Keratinocyte (primary cell): ENCODE results near the gene KLC3. TPM values are rescaled to one million over a fixed set of nuclear protein-coding genes. Genes with fewer than 3 reads are reported as not detected.

Source experiments
- DNase-seq: peaks from one replicate; pipeline ENCODE4 v3.0.0-alpha.2; 2011; ENCODE audit warnings: low read depth, missing footprints, low spot score
- FAIRE-seq: peaks from 2 replicates; lab custom pipeline; 2011; peaks lifted over from hg19 to GRCh38; lab: Jason Lieb, UNC
- H2AFZ ChIP-seq: 2 replicates; pipeline ENCODE4 v1.6.0; 2012; ENCODE audit warnings: low read length, control low read depth, inconsistent platforms; ENCODE audit not compliant: control insufficient read depth
- H3K27ac ChIP-seq: 2 replicates; pipeline ENCODE4 v1.5.1; 2011; ENCODE audit warnings: low read length; ENCODE audit not compliant: control insufficient read depth, insufficient read depth
- H3K27me3 ChIP-seq: 3 replicates; pipeline ENCODE4 v1.6.0; 2011; ENCODE audit warnings: low read length; ENCODE audit not compliant: control insufficient read depth, insufficient read depth; ENCODE audit errors: extremely low read depth
- H3K36me3 ChIP-seq, 2 experiments: 2 replicates in 1 of 2; 3 replicates in 1 of 2; pipeline ENCODE4 v1.5.1; 2011; ENCODE audit warnings: low read length in 2 of 2, mild to moderate bottlenecking in 1 of 2; ENCODE audit not compliant: control insufficient read depth in 2 of 2, insufficient read depth in 2 of 2; ENCODE audit errors: extremely low read depth in 1 of 2
- H3K4me1 ChIP-seq: 3 replicates; pipeline ENCODE4 v1.5.1; 2011; ENCODE audit warnings: low read length; ENCODE audit not compliant: control insufficient read depth, insufficient read depth; ENCODE audit errors: extremely low read depth
- H3K4me2 ChIP-seq: 3 replicates; pipeline ENCODE4 v1.6.0; 2011; ENCODE audit warnings: low read depth, low read length; ENCODE audit not compliant: control insufficient read depth, insufficient read depth; ENCODE audit errors: extremely low read depth
- H3K4me3 ChIP-seq, 3 experiments: fragments of 200-600 bp in 1 of 3; sonication (generic) in 1 of 3; 2 replicates in 2 of 3; 3 replicates in 1 of 3; pipeline ENCODE4 v1.5.1; 2011 to 2016; ENCODE audit warnings: low read length in 3 of 3, mild to moderate bottlenecking in 3 of 3, control low read depth in 2 of 3, inconsistent platforms in 1 of 3, low read depth in 1 of 3, mixed read lengths in 1 of 3, mixed run types in 1 of 3, moderate library complexity in 1 of 3; ENCODE audit not compliant: control insufficient read depth in 2 of 3, insufficient read depth in 2 of 3; ENCODE audit errors: extremely low read depth in 1 of 3
- H3K79me2 ChIP-seq: 2 replicates; pipeline ENCODE4 v1.6.0; 2012; ENCODE audit warnings: low read length; ENCODE audit not compliant: control insufficient read depth, insufficient read depth
- H3K9ac ChIP-seq: 3 replicates; pipeline ENCODE4 v1.6.0; 2011; ENCODE audit warnings: low read length; ENCODE audit not compliant: control insufficient read depth, insufficient read depth; ENCODE audit errors: extremely low read depth
- H3K9me1 ChIP-seq: 3 replicates; pipeline ENCODE4 v1.6.0; 2011; ENCODE audit warnings: low read length; ENCODE audit not compliant: control insufficient read depth, insufficient read depth; ENCODE audit errors: extremely low read depth
- H3K9me3 ChIP-seq: 2 replicates; pipeline ENCODE4 v1.5.1; 2012; ENCODE audit warnings: low read depth, low read length; ENCODE audit not compliant: control insufficient read depth
- H4K20me1 ChIP-seq: 3 replicates; pipeline ENCODE4 v1.6.0; 2011; ENCODE audit warnings: low read length; ENCODE audit not compliant: control insufficient read depth, insufficient read depth; ENCODE audit errors: extremely low read depth
- CTCF ChIP-seq, 3 experiments: IDR thresholded peaks in 1 of 3; conservative IDR thresholded peaks in 1 of 3; optimal IDR thresholded peaks in 1 of 3; 2 replicates in 2 of 3; 3 replicates in 1 of 3; pipeline versions ENCODE3 to v1.5.1; 2011; ENCODE audit warnings: low read length in 3 of 3, mild to moderate bottlenecking in 3 of 3, moderate library complexity in 2 of 3, control low read depth in 1 of 3, inconsistent platforms in 1 of 3; ENCODE audit not compliant: insufficient read depth in 2 of 3; ENCODE audit errors: extremely low read depth in 1 of 3
- EZH2 ChIP-seq: IDR thresholded peaks from one replicate; pipeline ENCODE4 v1.6.1; 2012; ENCODE audit warnings: inconsistent platforms, mild to moderate bottlenecking, low read length, moderate library complexity
- dilution Hi-C: fragments of 300-500 bp; cut with MboI; formaldehyde crosslinking; loops from one replicate; pipeline ENCODE4 v1.7.0; 2020; ENCODE audit warnings: low sequenced_read_pairs; ENCODE audit not compliant: extremely low pct_ligation_motif_present
- polyA plus RNA-seq, 5 experiments: library from polyadenylated mRNA; depleted of rRNA in 3 of 5; stranded (reverse) in 3 of 5; stranded (forward) in 1 of 5; unstranded in 1 of 5; fragments of >200 nt; gene quantifications; 1 replicate in 1 of 5; 2 replicates in 3 of 5; 3 replicates in 1 of 5; pipeline versions ENCODE4 v1.2.1 to v1.2.3, GENCODE V29; 2011 to 2012; ENCODE audit warnings: missing spikeins in 2 of 5, low read depth in 1 of 5, low replicate concordance in 1 of 5

KLC3 gene
- polyA plus RNA-seq, 1 donor (not counting 4 experiments of a cell fraction or from before 2014, with no cell fraction given) = 14.7 TPM

- TF ChIP-seq EZH2 = no peak
- TF ChIP-seq CTCF (optimal IDR thresholded peaks at IDR 0.05 in 1 of 3, IDR thresholded peaks at IDR 0.05 in 1 of 3, conservative IDR thresholded peaks at IDR 0.05 in 1 of 3; ENCODE audit: extremely low read depth in 1 of 3, insufficient read depth in 2 of 3, low read length in 3 of 3) = no peak
- H3K4me2 ChIP-seq = no peak overlapping the region
- H3K9ac ChIP-seq = no peak overlapping the region
- H3K9me3 ChIP-seq = no peaks in the 10 kb centered on the region
- peaks cover under 1% of the 10 kb centered on the region for H3K4me1 ChIP-seq
- dilution Hi-C loops = no loop called here
- no peak overlapping the region for H3K27ac ChIP-seq
- FAIRE-seq (no peak), DNase-seq (no peak)
- H3K36me3 ChIP-seq = peaks cover 28 to 37% of the 10 kb centered on the region in 2 experiments
- no peaks in the 10 kb centered on the region for H3K9me1 ChIP-seq
- H3K27me3 ChIP-seq = no peaks in the 10 kb centered on the region
- H3K79me2 ChIP-seq = peaks cover 6% of the 10 kb centered on the region
- no peak overlapping the region for H3K4me3 ChIP-seq
- H4K20me1 ChIP-seq = no peaks in the 10 kb centered on the region
- no peak overlapping the region for H2AFZ ChIP-seq
Observed at GRCh38 chr19:45363861-45364459, 23.4 kb downstream of the KLC3 start.

GRCh38 chr19:45364696-45365095, 24.1 kb downstream of the KLC3 start:
- H3K9me3 ChIP-seq = no peaks in the 10 kb centered on the region
- dilution Hi-C loops = no loop called here
- no peak for DNase-seq
- FAIRE-seq = no peak
- peaks cover 10% of the 10 kb centered on the region for H3K79me2 ChIP-seq
- TF ChIP-seq EZH2 = no peak
- TF ChIP-seq CTCF (optimal IDR thresholded peaks at IDR 0.05 in 1 of 3, IDR thresholded peaks at IDR 0.05 in 1 of 3, conservative IDR thresholded peaks at IDR 0.05 in 1 of 3; ENCODE audit: extremely low read depth in 1 of 3, insufficient read depth in 2 of 3, low read length in 3 of 3) = no peak
- H3K4me3 ChIP-seq = no peak overlapping the region
- no peaks in the 10 kb centered on the region for H3K9me1 ChIP-seq
- H3K4me1 ChIP-seq = peaks cover 7% of the 10 kb centered on the region
- H3K27me3 ChIP-seq = no peaks in the 10 kb centered on the region
- H3K27ac ChIP-seq = no peak overlapping the region
- H3K9ac ChIP-seq = no peak overlapping the region
- no peak overlapping the region for H2AFZ ChIP-seq
- no peak overlapping the region for H3K4me2 ChIP-seq
- peaks cover 26 to 32% of the 10 kb centered on the region in 2 experiments for H3K36me3 ChIP-seq
- no peaks in the 10 kb centered on the region for H4K20me1 ChIP-seq
